Activated CD4-positive, alpha-beta memory T cell treated with anti-CD3 and anti-CD28 coated beads for 36 hours (primary cell): ENCODE measurements around the gene RFX3. TPM values are rescaled to one million over a fixed set of nuclear protein-coding genes. Genes with fewer than 3 reads are reported as not detected.

Source experiments
- CTCF ChIA-PET: fragments of 350-600 bp; sonication (Branson Sonifier 250); formaldehyde crosslinking; loops from one replicate; lab custom pipeline; 2021; ENCODE audit warnings: antibody characterized with exemption, inconsistent platforms; lab: Charles Lee
- POLR2A ChIA-PET: fragments of 350-600 bp; sonication (Branson Sonifier 250); formaldehyde crosslinking; loops from one replicate; lab custom pipeline; 2021; ENCODE audit warnings: antibody characterized with exemption; lab: Charles Lee
- DNase-seq: peaks from one replicate; pipeline ENCODE4 v3.0.0-alpha.2; 2020
- H3K27ac Mint-ChIP-seq: one replicate; pipeline ENCODE4 v1.8.0; 2021; ENCODE audit warnings: mixed read lengths
- H3K27me3 Mint-ChIP-seq: one replicate; pipeline ENCODE4 v1.8.0; 2021; ENCODE audit warnings: mixed read lengths
- H3K36me3 Mint-ChIP-seq: one replicate; pipeline ENCODE4 v1.8.0; 2021; ENCODE audit warnings: mixed read lengths
- H3K4me1 Mint-ChIP-seq: one replicate; pipeline ENCODE4 v1.8.0; 2021; ENCODE audit warnings: low read depth, mixed read lengths
- H3K4me3 Mint-ChIP-seq: one replicate; pipeline ENCODE4 v1.8.0; 2021; ENCODE audit warnings: mild to moderate bottlenecking, mixed read lengths
- H3K9me3 Mint-ChIP-seq: one replicate; pipeline ENCODE4 v1.8.0; 2021; ENCODE audit warnings: mixed read lengths
- intact Hi-C: fragments of 100-400 bp; cut with micrococcal nuclease; formaldehyde crosslinking; loops from one replicate; pipeline ENCODE4 v1.15.1; 2023
- total RNA-seq, 2 experiments: library from RNA; stranded (reverse); gene quantifications; one replicate each; pipeline ENCODE4 v1.2.3, GENCODE V29; 2021

Gene RFX3
- total RNA-seq, 2 experiments from 2014 or later: 12.2 to 13.4 TPM

GRCh38 chr9:3237121-3237520 lies 288.7 kb downstream of the RFX3 start:
- CTCF ChIA-PET: interaction anchor here (1.0 kb wide), 1 partner anchor 204 kb away, joined by 3 read pairs; no protein-coding TSS in a partner anchor
- DNase-seq: no peak
- intact Hi-C loops: no loop called here

GRCh38 chr9:3235497-3235896 lies 290.3 kb downstream of the RFX3 start:
- no peak for DNase-seq
- no peaks in the 10 kb centered on the region for H3K9me3 Mint-ChIP-seq
- POLR2A ChIA-PET: interaction anchor here (1.2 kb wide), 1 partner anchor 9 kb away, joined by 3 read pairs; no protein-coding TSS in a partner anchor

More at GRCh38 chr9:3237121-3237520, 288.7 kb downstream of the RFX3 start:
- H3K27ac Mint-ChIP-seq: no peak overlapping the region
- H3K4me1 Mint-ChIP-seq: no peaks in the 10 kb centered on the region
- peaks cover 4% of the 10 kb centered on the region for H3K36me3 Mint-ChIP-seq
- no peak overlapping the region for H3K4me3 Mint-ChIP-seq
- POLR2A ChIA-PET: no interaction called here
- no peaks in the 10 kb centered on the region for H3K27me3 Mint-ChIP-seq
- H3K9me3 Mint-ChIP-seq: no peaks in the 10 kb centered on the region

GRCh38 chr9:3224931-3225330 lies 300.9 kb downstream of the RFX3 start:
- Mint-ChIP-seq H3K36me3 (peaks cover 13% of the 10 kb centered on the region), H3K27ac (no peak overlapping the region), H3K4me1 (no peaks in the 10 kb centered on the region), H3K4me3 (no peak overlapping the region), H3K9me3 (no peaks in the 10 kb centered on the region), H3K27me3 (no peaks in the 10 kb centered on the region)
- ChIA-PET CTCF (interaction anchor here (0.8 to 1.0 kb wide), 2 partner anchors 16 to 32 kb away, joined by 3 read pairs; no protein-coding TSS in a partner anchor), POLR2A (no interaction called here)
- intact Hi-C loops: no loop called here
- no peak for DNase-seq

More at GRCh38 chr9:3235497-3235896, 290.3 kb downstream of the RFX3 start:
- Mint-ChIP-seq H3K36me3 (peaks cover 4% of the 10 kb centered on the region), H3K4me1 (no peaks in the 10 kb centered on the region), H3K27ac (no peak overlapping the region), H3K27me3 (no peaks in the 10 kb centered on the region), H3K4me3 (no peak overlapping the region)
- intact Hi-C loops: no loop called here
- CTCF ChIA-PET: no interaction called here

- Mint-ChIP-seq H3K4me1 (no peaks in the 10 kb centered on the region), H3K9me3 (no peaks in the 10 kb centered on the region), H3K36me3 (no peaks in the 10 kb centered on the region), H3K27ac (no peak overlapping the region), H3K27me3 (peaks cover 2% of the 10 kb centered on the region), H3K4me3 (no peak overlapping the region)
- ChIA-PET CTCF (no interaction called here), POLR2A (no interaction called here)
- no peak for DNase-seq
- intact Hi-C loops: no loop called here
These were observed 310.1 kb downstream of the RFX3 start for GRCh38 chr9:3215658-3216057.

GRCh38 chr9:3214741-3215140 lies 311.1 kb downstream of the RFX3 start:
- Mint-ChIP-seq H3K27ac (no peak overlapping the region), H3K27me3 (peaks cover 2% of the 10 kb centered on the region), H3K9me3 (no peaks in the 10 kb centered on the region), H3K36me3 (no peaks in the 10 kb centered on the region), H3K4me3 (no peak overlapping the region), H3K4me1 (no peaks in the 10 kb centered on the region)
- intact Hi-C loops: no loop called here
- ChIA-PET POLR2A (no interaction called here), CTCF (no interaction called here)
- no peak for DNase-seq

- no peak overlapping the region for H3K4me3 Mint-ChIP-seq
- H3K27ac Mint-ChIP-seq: no peak overlapping the region
- POLR2A ChIA-PET: no interaction called here
- no peaks in the 10 kb centered on the region for H3K4me1 Mint-ChIP-seq
- intact Hi-C loops: loop anchor here (10.0 kb wide), 1 partner anchor 331 kb away; no protein-coding TSS in a partner anchor
- CTCF ChIA-PET: no interaction called here
- no peaks in the 10 kb centered on the region for H3K36me3 Mint-ChIP-seq
- no peak for DNase-seq
- no peaks in the 10 kb centered on the region for H3K9me3 Mint-ChIP-seq
- no peaks in the 10 kb centered on the region for H3K27me3 Mint-ChIP-seq
These were observed 320.2 kb downstream of the RFX3 start for GRCh38 chr9:3205421-3206095.

GRCh38 chr9:3200331-3200774 lies 325.4 kb downstream of the RFX3 start:
- Mint-ChIP-seq H3K9me3 (no peaks in the 10 kb centered on the region), H3K4me1 (no peaks in the 10 kb centered on the region), H3K36me3 (no peaks in the 10 kb centered on the region), H3K27me3 (peaks cover 2% of the 10 kb centered on the region), H3K27ac (no peak overlapping the region), H3K4me3 (no peak overlapping the region)
- CTCF ChIA-PET: no interaction called here
- POLR2A ChIA-PET: no interaction called here
- intact Hi-C loops: loop anchor here (10.0 kb wide), 1 partner anchor 326 kb away; no protein-coding TSS in a partner anchor
- no peak for DNase-seq

GRCh38 chr9:3193791-3194190 lies 332.0 kb downstream of the RFX3 start:
- H3K27me3 Mint-ChIP-seq: peaks cover 2% of the 10 kb centered on the region
- no peaks in the 10 kb centered on the region for H3K4me1 Mint-ChIP-seq
- H3K4me3 Mint-ChIP-seq: no peak overlapping the region
- POLR2A ChIA-PET: no interaction called here
- H3K27ac Mint-ChIP-seq: no peak overlapping the region
- CTCF ChIA-PET: no interaction called here
- no peaks in the 10 kb centered on the region for H3K36me3 Mint-ChIP-seq
- DNase-seq: no peak
- intact Hi-C loops: no loop called here
- no peaks in the 10 kb centered on the region for H3K9me3 Mint-ChIP-seq

GRCh38 chr9:3191715-3192114 lies 334.1 kb downstream of the RFX3 start:
- Mint-ChIP-seq H3K9me3 (no peaks in the 10 kb centered on the region), H3K27me3 (peaks cover 8% of the 10 kb centered on the region), H3K4me1 (no peaks in the 10 kb centered on the region), H3K36me3 (no peaks in the 10 kb centered on the region), H3K27ac (no peak overlapping the region), H3K4me3 (no peak overlapping the region)
- ChIA-PET CTCF (no interaction called here), POLR2A (no interaction called here)
- DNase-seq: no peak
- intact Hi-C loops: no loop called here

- DNase-seq: no peak
- intact Hi-C loops: no loop called here
- POLR2A ChIA-PET: no interaction called here
- Mint-ChIP-seq H3K4me1 (no peaks in the 10 kb centered on the region), H3K4me3 (no peak overlapping the region), H3K36me3 (no peaks in the 10 kb centered on the region), H3K27me3 (peaks cover 14% of the 10 kb centered on the region), H3K9me3 (no peaks in the 10 kb centered on the region), H3K27ac (no peak overlapping the region)
- CTCF ChIA-PET: no interaction called here
These were observed 336.5 kb downstream of the RFX3 start for GRCh38 chr9:3189113-3189861.

- DNase-seq: no peak
- Mint-ChIP-seq H3K36me3 (no peaks in the 10 kb centered on the region), H3K4me1 (peaks cover 2% of the 10 kb centered on the region), H3K27ac (no peak overlapping the region), H3K27me3 (peaks cover 26% of the 10 kb centered on the region), H3K4me3 (no peak overlapping the region), H3K9me3 (no peaks in the 10 kb centered on the region)
- POLR2A ChIA-PET: no interaction called here
- CTCF ChIA-PET: no interaction called here
- intact Hi-C loops: no loop called here
These were observed 339.1 kb downstream of the RFX3 start for GRCh38 chr9:3186751-3187150.
